Hepatocyte (in vitro differentiated cells): Measurements from ENCODE around the gene BICD1. TPM values are rescaled to one million over a fixed set of nuclear protein-coding genes. Genes with fewer than 3 reads are reported as not detected.

Experiments
- DNase-seq: peaks from one replicate; pipeline ENCODE4 v3.0.0-alpha.2; 2016; ENCODE audit warnings: low spot score
- H2AFZ ChIP-seq: fragments of 200-600 bp; sonication (generic); 2 replicates; pipeline ENCODE4 v1.6.0; 2016; ENCODE audit warnings: antibody characterized with exemption, mild to moderate bottlenecking
- H3K27ac ChIP-seq: fragments of 200-600 bp; sonication (generic); 2 replicates; pipeline ENCODE4 v1.5.1; 2016; ENCODE audit warnings: mild to moderate bottlenecking
- H3K27me3 ChIP-seq: fragments of 200-600 bp; sonication (generic); 2 replicates; pipeline ENCODE4 v1.6.1; 2016
- H3K36me3 ChIP-seq: fragments of 200-600 bp; sonication (generic); replicated peaks from 2 replicates; pipeline ENCODE4 v1.5.1; 2016; ENCODE audit warnings: low read depth; ENCODE audit not compliant: insufficient read depth
- H3K4me1 ChIP-seq: fragments of 200-600 bp; sonication (generic); 2 replicates; pipeline ENCODE4 v1.5.1; 2016; ENCODE audit warnings: mild to moderate bottlenecking, moderate library complexity; ENCODE audit not compliant: insufficient read depth
- H3K4me2 ChIP-seq: fragments of 200-600 bp; sonication (generic); 2 replicates; pipeline ENCODE4 v1.6.0; 2016
- H3K4me3 ChIP-seq: fragments of 200-600 bp; sonication (generic); 2 replicates; pipeline ENCODE4 v1.5.1; 2016; ENCODE audit warnings: mild to moderate bottlenecking
- H3K79me2 ChIP-seq: fragments of 200-600 bp; sonication (generic); 2 replicates; pipeline ENCODE4 v1.6.0; 2017; ENCODE audit warnings: mild to moderate bottlenecking
- H3K9me2 ChIP-seq: fragments of 200-600 bp; sonication (generic); replicated peaks from 2 replicates; pipeline ENCODE4 v1.6.0; 2017; ENCODE audit warnings: mild to moderate bottlenecking; ENCODE audit not compliant: insufficient read depth
- H3K9me3 ChIP-seq: fragments of 200-600 bp; sonication (generic); 2 replicates; pipeline ENCODE4 v1.5.1; 2016; ENCODE audit warnings: low read depth, mild to moderate bottlenecking
- H4K20me1 ChIP-seq: fragments of 200-600 bp; sonication (generic); 2 replicates; pipeline ENCODE4 v1.6.0; 2016; ENCODE audit warnings: mild to moderate bottlenecking; ENCODE audit not compliant: insufficient read depth, poor library complexity, severe bottlenecking
- CTCF ChIP-seq: fragments of 200-600 bp; sonication (generic); IDR thresholded peaks from 2 replicates; pipeline ENCODE4 v1.5.1; 2016; ENCODE audit warnings: antibody characterized with exemption, mild to moderate bottlenecking; ENCODE audit not compliant: poor library complexity
- EZH2 ChIP-seq: fragments of 200-600 bp; sonication (generic); IDR thresholded peaks from 2 replicates; pipeline ENCODE4 v1.6.1; 2016; ENCODE audit warnings: antibody characterized with exemption, mild to moderate bottlenecking, borderline replicate concordance
- EZH2phosphoT487 ChIP-seq: fragments of 200-600 bp; sonication (generic); IDR thresholded peaks from one replicate; pipeline ENCODE4 v1.6.1; 2018; ENCODE audit warnings: antibody characterized with exemption, mild to moderate bottlenecking, low read depth, moderate library complexity; ENCODE audit not compliant: unreplicated experiment, severe bottlenecking
- WGBS: methylation state at CpG from one replicate; pipeline ENCODE4 v1.1.6; 2016; ENCODE audit warnings: low lambda C conversion rate; ENCODE audit errors: missing lambda C conversion rate; 5-methylcytosine and 5-hydroxymethylcytosine counted together
- polyA plus RNA-seq: library from polyadenylated mRNA; unstranded; fragments of >200 nt; fragmentation: Nextera tagmentation; extraction: Ambion mirVana; gene quantifications from 2 replicates; pipeline ENCODE4 v1.2.1, GENCODE V29; 2016
- total RNA-seq: library from RNA; depleted of rRNA; stranded (reverse); fragments of >200 nt; gene quantifications from 2 replicates; pipeline ENCODE4 v1.2.3, GENCODE V29; 2014

The BICD1 gene
- total and polyA plus RNA-seq, 2 experiments from 2014 or later, result 19.7 to 23.6 TPM

DNA sequence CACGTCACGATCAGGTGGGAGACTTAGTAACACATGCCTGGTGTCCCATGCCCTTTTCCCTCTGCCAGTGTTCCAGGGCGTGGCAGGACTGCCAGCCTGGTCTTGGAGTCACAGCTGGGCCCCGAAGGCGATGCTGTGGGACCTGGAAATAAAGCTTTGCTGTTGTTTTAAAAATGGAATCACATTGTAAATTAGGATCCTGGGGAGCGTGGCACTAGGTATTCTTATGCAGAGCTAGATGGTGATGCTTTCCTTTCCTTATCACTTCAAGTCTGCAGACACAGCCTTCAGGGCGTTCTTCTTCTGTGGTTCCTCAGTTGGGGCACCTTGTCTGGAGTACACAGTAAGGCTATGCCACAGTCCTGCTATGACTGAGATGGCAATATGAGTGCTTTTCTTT, 64.6 kb downstream of the BICD1 start:
- H3K27ac ChIP-seq, result no peak overlapping the region
- no peaks in the 10 kb centered on the region for H3K9me2 ChIP-seq
- DNase-seq, result no peak
- 83% methylated on average over 7 of the region's 7 CpGs for WGBS
- H3K79me2 ChIP-seq, result peaks cover 10% of the 10 kb centered on the region
- TF ChIP-seq CTCF (no peak), EZH2 (no peak), EZH2phosphoT487 (no peak)
- no peaks in the 10 kb centered on the region for H3K27me3 ChIP-seq
- no peaks in the 10 kb centered on the region for H4K20me1 ChIP-seq
- H3K4me3 ChIP-seq, result no peak overlapping the region
- no peaks in the 10 kb centered on the region for H3K36me3 ChIP-seq
- H3K9me3 ChIP-seq, result no peaks in the 10 kb centered on the region
- H3K4me2 ChIP-seq, result no peak overlapping the region
- H3K4me1 ChIP-seq, result no peaks in the 10 kb centered on the region
- H2AFZ ChIP-seq, result no peak overlapping the region

GRCh38 chr12:32176606-32177005, 70.0 kb downstream of the BICD1 start:
- Histone ChIP-seq H3K4me2 (no peak overlapping the region), H3K4me1 (peaks cover 5% of the 10 kb centered on the region), H3K27me3 (no peaks in the 10 kb centered on the region), H3K9me2 (no peaks in the 10 kb centered on the region), H3K4me3 (no peak overlapping the region), H3K36me3 (no peaks in the 10 kb centered on the region), H3K79me2 (peaks cover 3% of the 10 kb centered on the region), H4K20me1 (no peaks in the 10 kb centered on the region), H3K9me3 (no peaks in the 10 kb centered on the region), H2AFZ (no peak overlapping the region), H3K27ac (no peak overlapping the region)
- TF ChIP-seq CTCF (no peak), EZH2 (no peak), EZH2phosphoT487 (no peak)
- WGBS, result 98% methylated on average over 2 of the region's 2 CpGs
- no peak for DNase-seq

DNA sequence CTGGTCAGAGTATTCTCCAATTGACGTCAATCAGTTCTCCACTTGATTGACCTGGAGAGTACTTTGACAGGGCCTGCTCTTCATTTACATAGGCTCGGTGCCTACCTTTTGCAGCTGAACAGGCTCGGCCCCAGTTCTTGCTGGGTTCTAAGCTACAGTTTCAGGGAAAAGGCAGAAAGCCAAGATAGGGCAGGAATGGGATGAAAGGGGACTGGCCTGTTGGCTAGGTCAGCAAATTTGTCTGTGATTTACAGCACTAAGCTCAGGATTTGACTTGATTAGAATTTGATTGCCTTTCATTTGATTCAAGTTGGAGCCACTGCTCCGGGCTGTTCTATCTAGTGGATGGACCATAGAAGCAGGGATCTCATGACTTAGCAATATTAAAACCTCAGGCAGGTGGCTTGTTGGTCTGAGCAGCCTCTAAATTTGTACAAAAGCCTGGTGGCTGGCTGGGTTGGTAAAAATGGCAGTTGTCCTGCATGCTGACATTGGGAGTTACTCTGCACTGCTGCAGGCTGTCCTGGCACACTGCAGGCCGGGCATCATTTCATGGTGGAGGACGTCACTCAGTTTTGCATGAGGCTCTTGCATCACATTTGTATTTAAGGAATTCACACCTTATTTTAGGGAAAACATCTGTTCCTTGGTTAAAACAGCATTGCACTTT, 71.8 kb downstream of the BICD1 start:
- H3K4me1 ChIP-seq, result peaks cover 6% of the 10 kb centered on the region
- DNase-seq, result no peak
- no peak overlapping the region for H3K27ac ChIP-seq
- no peaks in the 10 kb centered on the region for H3K27me3 ChIP-seq
- H3K4me2 ChIP-seq, result no peak overlapping the region
- H3K36me3 ChIP-seq, result no peaks in the 10 kb centered on the region
- no peaks in the 10 kb centered on the region for H3K9me3 ChIP-seq
- TF ChIP-seq EZH2phosphoT487, result no peak
- no peak for TF ChIP-seq CTCF
- TF ChIP-seq EZH2, result no peak
- no peaks in the 10 kb centered on the region for H3K9me2 ChIP-seq
- H2AFZ ChIP-seq, result no peak overlapping the region
- 84% methylated on average over 6 of the region's 6 CpGs for WGBS
- H3K79me2 ChIP-seq, result peaks cover 6% of the 10 kb centered on the region
- no peak overlapping the region for H3K4me3 ChIP-seq
- no peaks in the 10 kb centered on the region for H4K20me1 ChIP-seq
